GM12891 (cell line): Measurements from ENCODE around the gene COQ5.

ENCODE experiments used
- POLR2A ChIP-seq: IDR thresholded peaks from 2 replicates; pipeline ENCODE4 v1.6.1; 2011; ENCODE audit warnings: low read depth, low read length, control low read depth
- TAF1 ChIP-seq: IDR thresholded peaks from 2 replicates; pipeline ENCODE4 v1.6.1; 2011; ENCODE audit warnings: low read depth, low read length, control low read depth

DNA sequence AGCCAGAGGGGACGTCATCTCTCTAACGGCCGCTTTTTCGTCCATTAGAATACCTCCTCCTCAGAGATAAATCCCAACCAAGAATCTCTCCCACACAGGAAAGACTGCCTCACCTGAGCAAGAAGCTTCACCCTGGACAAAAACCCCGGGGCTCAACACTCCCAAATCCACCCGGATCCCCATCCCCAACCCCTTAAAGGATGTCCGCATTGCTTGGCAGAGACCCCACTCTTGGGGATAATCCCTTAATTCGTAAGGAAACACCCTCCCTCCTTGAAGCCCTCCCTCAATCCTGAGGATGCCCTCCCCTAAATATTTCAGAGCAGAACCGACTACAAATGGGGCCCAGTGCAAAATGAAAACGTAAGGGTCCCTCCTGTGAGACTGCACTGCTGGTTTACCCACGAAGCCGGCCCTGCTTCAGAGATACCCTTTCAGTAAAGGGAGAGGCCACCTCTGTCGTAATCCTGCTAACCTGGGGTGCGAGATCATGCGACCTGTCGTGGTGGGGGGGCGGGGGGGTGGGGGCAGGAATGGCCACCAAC, 33.7 kb downstream of the COQ5 start:
- TF ChIP-seq TAF1 (no peak), POLR2A (no peak)
